ENCODE results near the gene TUBGCP6. TPM values are rescaled to one million over a fixed set of nuclear protein-coding genes. Genes with fewer than 3 reads are reported as not detected.

TUBGCP6 gene
- total RNA-seq, 1 donor from 2014 or later, result 45.4 TPM

GRCh38 chr22:50176850-50177536, 67.8 kb downstream of the TUBGCP6 start:
- DNase-seq (ENCODE audit: extremely low spot score in 2 of 2), result no peak
- intact Hi-C loops (cut with DNase I), result no loop called here
- H3K4me1 ChIP-seq, result no peaks in the 10 kb centered on the region
- no peaks in the 10 kb centered on the region for H3K9me3 ChIP-seq
- H3K27ac ChIP-seq, result no peak overlapping the region
- no peaks in the 10 kb centered on the region for H3K36me3 ChIP-seq
- no peaks in the 10 kb centered on the region for H3K27me3 ChIP-seq
- no peak overlapping the region for H3K4me3 ChIP-seq
- TF ChIP-seq POLR2AphosphoS5 (IDR thresholded peaks at IDR 0.05; ENCODE audit: insufficient read depth in 1 of 2, low read depth in 1 of 2) (no peak), POLR2A (IDR thresholded peaks at IDR 0.05) (no peak), CTCF (IDR thresholded peaks at IDR 0.05) (no peak)

- Histone ChIP-seq H3K27ac (no peak overlapping the region), H3K9me3 (no peaks in the 10 kb centered on the region), H3K27me3 (no peaks in the 10 kb centered on the region), H3K36me3 (no peaks in the 10 kb centered on the region), H3K4me1 (peaks cover 6% of the 10 kb centered on the region), H3K4me3 (no peak overlapping the region)
- no peak for TF ChIP-seq POLR2A (IDR thresholded peaks at IDR 0.05)
- no peak for TF ChIP-seq CTCF (IDR thresholded peaks at IDR 0.05)
- DNase-seq (ENCODE audit: extremely low spot score in 2 of 2), result no peak
- intact Hi-C loops (cut with DNase I), result no loop called here
Measured at GRCh38 chr22:50175921-50176849, 68.6 kb downstream of the TUBGCP6 start.

- intact Hi-C loops (cut with DNase I), result no loop called here
- H3K4me3 ChIP-seq, result no peak overlapping the region
- TF ChIP-seq POLR2A (IDR thresholded peaks at IDR 0.05) (no peak), CTCF (IDR thresholded peaks at IDR 0.05) (no peak)
- no peak for DNase-seq (ENCODE audit: extremely low spot score in 2 of 2)
- H3K27ac ChIP-seq, result no peak overlapping the region
- H3K27me3 ChIP-seq, result no peaks in the 10 kb centered on the region
- no peaks in the 10 kb centered on the region for H3K9me3 ChIP-seq
- H3K4me1 ChIP-seq, result peaks cover 10% of the 10 kb centered on the region
- no peaks in the 10 kb centered on the region for H3K36me3 ChIP-seq
Measured at GRCh38 chr22:50175191-50175461, 69.7 kb downstream of the TUBGCP6 start.

- H3K4me3 ChIP-seq, result no peak overlapping the region
- no peak overlapping the region for H3K27ac ChIP-seq
- no peaks in the 10 kb centered on the region for H3K36me3 ChIP-seq
- no peak for DNase-seq (ENCODE audit: extremely low spot score in 2 of 2)
- H3K4me1 ChIP-seq, result peaks cover 12% of the 10 kb centered on the region
- H3K9me3 ChIP-seq, result no peaks in the 10 kb centered on the region
- TF ChIP-seq POLR2A (IDR thresholded peaks at IDR 0.05) (no peak), POLR2AphosphoS5 (IDR thresholded peaks at IDR 0.05; ENCODE audit: insufficient read depth in 1 of 2, low read depth in 1 of 2) (no peak), CTCF (IDR thresholded peaks at IDR 0.05) (no peak)
- no peaks in the 10 kb centered on the region for H3K27me3 ChIP-seq
- intact Hi-C loops (cut with DNase I), result loop anchor here (5.0 kb wide), 1 partner anchor 962 kb away; no protein-coding TSS in a partner anchor
Measured at GRCh38 chr22:50174382-50175190, 70.2 kb downstream of the TUBGCP6 start.
